Peyer's patch (tissue), 4 donors: ENCODE measurements around the gene NOL4L. TPM values are rescaled to one million over a fixed set of nuclear protein-coding genes. Genes with fewer than 3 reads are reported as not detected.

Experiments used
- DNase-seq, 3 donors: peaks; one replicate each; pipeline ENCODE4 v3.0.0-alpha.2; 2017 to 2019
- H3K27ac ChIP-seq, 4 donors: fragments of 200-600 bp; sonication (generic); one replicate each; pipeline ENCODE4 v1.5.1; 2016 to 2019
- H3K27me3 ChIP-seq, 2 donors: fragments of 200-600 bp; sonication (generic); one replicate each; pipeline ENCODE4 v1.5.1; 2019
- H3K36me3 ChIP-seq, 3 donors: fragments of 200-600 bp; sonication (generic); one replicate each; pipeline ENCODE4 v1.5.1; 2016 to 2019
- H3K4me1 ChIP-seq, 4 donors: fragments of 200-600 bp; sonication (generic); one replicate each; pipeline ENCODE4 v1.5.1; 2016 to 2019
- H3K4me3 ChIP-seq, 4 donors: fragments of 200-600 bp; sonication (generic); 1 replicate in 3 of 4; 2 replicates in 1 of 4; pipeline ENCODE4 v1.5.1; 2016 to 2019; ENCODE audit warnings: mild to moderate bottlenecking in 1 of 4
- H3K9me3 ChIP-seq, 4 donors: fragments of 200-600 bp; sonication (generic); one replicate each; pipeline ENCODE4 v1.5.1; 2016 to 2019; ENCODE audit warnings: mild to moderate bottlenecking in 1 of 4
- POLR2A ChIP-seq, 2 donors: fragments of 450-650 bp; IDR thresholded peaks; one replicate each; pipeline ENCODE4 v1.5.1; 2017; ENCODE audit warnings: antibody characterized with exemption in 2 of 2, mild to moderate bottlenecking in 2 of 2, moderate library complexity in 2 of 2
- total RNA-seq, 4 donors: library from RNA; depleted of rRNA; stranded (reverse); fragments of >200 nt; gene quantifications; one replicate each; pipeline ENCODE4 v1.1.0, GENCODE V29; 2016
- TF ChIP-seq, protein P1 (sequence below), 6 experiments: fragments of 450-650 bp in 4 of 6; fragments of 200-600 bp in 2 of 6; sonication (generic) in 1 of 6; IDR thresholded peaks; one replicate each; pipeline ENCODE4 v1.5.1; 2017 to 2019; ENCODE audit warnings: antibody characterized with exemption in 6 of 6, mild to moderate bottlenecking in 3 of 6, moderate library complexity in 1 of 6

NOL4L gene
- total RNA-seq, 4 donors from 2014 or later = 44.6 to 134 (median 109) TPM

DNA sequence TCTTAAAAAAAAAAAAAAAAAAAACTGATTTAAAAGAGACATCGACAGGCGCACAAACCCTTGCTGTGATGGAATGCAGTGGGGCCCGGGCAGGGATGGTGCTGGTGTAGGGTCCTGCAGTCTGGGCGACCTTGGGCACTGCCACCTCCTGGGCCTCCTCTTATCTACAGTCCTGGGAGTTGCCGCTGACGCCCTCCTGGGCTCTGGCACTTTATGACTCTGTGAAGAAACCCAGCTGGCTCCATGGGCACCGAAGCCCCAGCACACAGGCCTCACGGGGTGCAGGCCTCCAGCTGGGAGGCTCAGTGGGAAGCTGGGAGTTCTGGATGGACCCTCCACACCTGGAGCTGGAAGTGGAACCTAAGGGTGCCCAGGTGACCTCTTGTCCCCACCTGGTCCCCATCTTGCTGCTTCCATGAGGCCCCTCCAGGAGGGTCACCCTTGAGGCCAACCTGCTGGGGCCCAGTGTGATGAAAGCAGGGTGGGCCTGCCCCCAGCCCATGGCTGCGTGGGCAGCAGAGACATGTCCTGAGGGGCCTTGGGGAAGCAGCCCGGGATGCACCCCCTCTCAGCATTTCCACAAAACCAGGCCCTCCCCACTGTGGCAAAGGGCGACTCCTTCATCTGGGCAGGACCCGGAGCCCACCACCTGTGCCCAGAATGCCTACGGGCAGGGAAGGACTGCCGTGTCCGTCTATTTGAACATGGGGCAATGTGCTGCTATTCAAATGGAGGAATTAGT, 122.1 kb downstream of the NOL4L start:
- peak overlapping the region in 2 of 4 donors; percentile 22 to 24 for H3K4me3 ChIP-seq
- peaks cover 0 to 8% (median 0%) of the 10 kb centered on the region in 3 donors for H3K36me3 ChIP-seq
- H3K4me1 ChIP-seq = peaks cover 0 to 62% (median 19%) of the 10 kb centered on the region in 4 donors
- H3K27ac ChIP-seq = peak overlapping the region in 3 of 4 donors; percentile 79 to 92 (median 87)
- peak in 2 of 3 donors; percentile 86 to 88 for DNase-seq
- TF ChIP-seq, protein P1, sequence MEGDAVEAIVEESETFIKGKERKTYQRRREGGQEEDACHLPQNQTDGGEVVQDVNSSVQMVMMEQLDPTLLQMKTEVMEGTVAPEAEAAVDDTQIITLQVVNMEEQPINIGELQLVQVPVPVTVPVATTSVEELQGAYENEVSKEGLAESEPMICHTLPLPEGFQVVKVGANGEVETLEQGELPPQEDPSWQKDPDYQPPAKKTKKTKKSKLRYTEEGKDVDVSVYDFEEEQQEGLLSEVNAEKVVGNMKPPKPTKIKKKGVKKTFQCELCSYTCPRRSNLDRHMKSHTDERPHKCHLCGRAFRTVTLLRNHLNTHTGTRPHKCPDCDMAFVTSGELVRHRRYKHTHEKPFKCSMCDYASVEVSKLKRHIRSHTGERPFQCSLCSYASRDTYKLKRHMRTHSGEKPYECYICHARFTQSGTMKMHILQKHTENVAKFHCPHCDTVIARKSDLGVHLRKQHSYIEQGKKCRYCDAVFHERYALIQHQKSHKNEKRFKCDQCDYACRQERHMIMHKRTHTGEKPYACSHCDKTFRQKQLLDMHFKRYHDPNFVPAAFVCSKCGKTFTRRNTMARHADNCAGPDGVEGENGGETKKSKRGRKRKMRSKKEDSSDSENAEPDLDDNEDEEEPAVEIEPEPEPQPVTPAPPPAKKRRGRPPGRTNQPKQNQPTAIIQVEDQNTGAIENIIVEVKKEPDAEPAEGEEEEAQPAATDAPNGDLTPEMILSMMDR (IDR thresholded peaks at IDR 0.05) = peak in 3 of 6 experiments; percentile 24 to 44 (median 33)
- TF ChIP-seq POLR2A (IDR thresholded peaks at IDR 0.05) = peak in 1 of 2 donors; percentile 64
- no peaks in the 10 kb centered on the region for H3K9me3 ChIP-seq
- H3K27me3 ChIP-seq = no peaks in the 10 kb centered on the region

DNA sequence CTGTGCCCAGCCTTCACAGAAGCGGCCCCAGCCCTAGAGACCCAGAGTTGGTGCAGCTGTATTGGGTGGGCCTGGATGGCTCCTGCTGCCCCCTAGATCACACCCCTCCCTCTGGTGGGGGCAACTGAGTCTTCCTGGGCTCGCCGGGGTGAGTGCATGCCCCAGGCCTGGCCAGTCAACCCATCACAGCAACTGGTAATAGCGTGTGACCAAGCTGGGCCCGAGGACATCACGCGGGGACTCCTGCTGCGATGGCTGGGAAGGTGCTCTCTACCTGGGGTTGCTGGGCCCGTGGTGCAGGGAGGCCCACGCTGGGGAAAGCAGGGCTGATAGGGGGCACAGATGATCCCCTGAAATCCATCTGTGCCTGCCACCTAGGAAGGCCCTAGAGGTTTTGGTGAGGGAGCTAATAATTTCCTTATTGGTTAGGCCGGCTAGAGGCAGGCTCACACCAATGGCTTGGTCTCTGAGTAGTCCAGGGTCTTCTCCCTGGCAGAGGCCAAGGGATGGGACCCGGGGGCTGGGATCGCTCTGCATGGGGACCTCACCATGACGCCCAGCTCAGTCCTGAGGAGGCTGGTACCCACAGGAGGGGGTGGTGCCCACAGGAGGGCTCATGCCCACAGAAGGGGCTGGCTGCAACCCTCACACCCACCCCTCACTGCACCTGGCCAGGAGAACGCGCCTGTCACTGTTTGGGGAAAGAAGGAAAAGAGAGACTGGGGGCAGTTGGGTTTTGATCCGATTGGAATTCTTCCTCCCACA, 123.1 kb downstream of the NOL4L start:
- H3K27me3 ChIP-seq = no peaks in the 10 kb centered on the region
- H3K27ac ChIP-seq = peak overlapping the region in 2 of 4 donors; percentile 87 to 92
- no peak for TF ChIP-seq POLR2A (IDR thresholded peaks at IDR 0.05)
- peaks cover 0 to 8% (median 0%) of the 10 kb centered on the region in 3 donors for H3K36me3 ChIP-seq
- H3K4me3 ChIP-seq = no peak overlapping the region
- H3K9me3 ChIP-seq = no peaks in the 10 kb centered on the region
- DNase-seq = no peak
- peaks cover 7 to 62% (median 17%) of the 10 kb centered on the region in 4 donors for H3K4me1 ChIP-seq

DNA sequence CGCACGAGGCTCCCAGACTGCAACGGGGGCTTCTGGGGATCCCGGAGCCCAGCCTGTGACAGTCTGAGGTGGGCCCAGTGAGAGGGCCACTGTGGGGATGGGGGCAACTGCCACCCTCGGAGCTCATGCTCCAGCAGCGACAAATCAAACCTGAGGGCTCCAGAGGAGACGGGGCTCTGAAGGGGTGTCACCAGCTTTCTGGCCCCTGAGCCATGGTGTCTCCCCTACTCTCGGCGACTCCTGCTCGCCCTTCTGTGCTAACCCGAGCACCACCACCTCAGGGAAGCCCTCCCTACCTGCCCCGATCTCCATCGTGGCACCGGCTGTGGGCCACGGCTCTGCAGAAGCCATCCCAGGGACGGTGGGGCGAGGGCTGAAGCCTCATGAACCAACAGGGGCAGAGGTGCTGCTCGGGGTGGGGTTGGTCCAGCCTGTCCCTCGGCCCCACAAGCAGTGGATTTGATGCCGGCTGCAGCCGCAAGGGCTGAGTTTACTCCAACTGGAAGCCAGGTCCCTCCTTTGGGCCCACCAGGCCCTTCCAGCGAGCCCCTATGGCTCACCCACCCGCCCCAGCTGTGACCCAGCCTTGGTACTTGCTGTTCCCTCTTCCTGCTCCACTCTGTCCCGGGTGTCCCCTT, 124.3 kb downstream of the NOL4L start:
- Histone ChIP-seq H3K9me3 (no peaks in the 10 kb centered on the region), H3K27ac (no peak overlapping the region), H3K27me3 (no peaks in the 10 kb centered on the region), H3K4me3 (no peak overlapping the region), H3K4me1 (peaks cover 8 to 52% (median 10%) of the 10 kb centered on the region in 4 donors), H3K36me3 (peaks cover 0 to 12% (median 0%) of the 10 kb centered on the region in 3 donors)
- no peak for TF ChIP-seq POLR2A (IDR thresholded peaks at IDR 0.05)
- TF ChIP-seq, protein P1 (IDR thresholded peaks at IDR 0.05) = no peak
- no peak for DNase-seq

DNA sequence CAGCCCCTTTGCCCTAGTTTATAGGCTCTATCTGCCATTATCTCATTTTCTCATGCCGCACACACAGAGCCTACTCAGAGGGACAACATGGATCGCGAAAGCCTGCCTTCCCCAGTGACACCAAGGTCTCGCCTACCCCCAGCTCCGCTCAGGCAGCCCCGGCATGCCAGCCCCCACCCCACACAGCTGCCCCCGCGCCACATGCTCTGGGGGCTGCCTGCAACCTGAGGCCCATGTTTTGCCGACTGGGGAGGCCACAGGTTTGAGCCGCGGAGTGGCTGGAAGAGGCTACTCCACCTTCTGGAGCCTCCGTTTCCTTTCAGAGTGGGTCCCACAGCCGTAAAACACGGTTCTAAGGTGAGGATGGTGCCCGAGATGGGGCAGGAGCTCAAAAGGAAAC, 124.9 kb downstream of the NOL4L start:
- TF ChIP-seq, protein P1 (IDR thresholded peaks at IDR 0.05) = no peak
- TF ChIP-seq POLR2A (IDR thresholded peaks at IDR 0.05) = no peak
- no peaks in the 10 kb centered on the region for H3K27me3 ChIP-seq
- H3K36me3 ChIP-seq = peaks cover 0 to 17% (median 0%) of the 10 kb centered on the region in 3 donors
- H3K4me3 ChIP-seq = no peak overlapping the region
- no peak overlapping the region for H3K27ac ChIP-seq
- DNase-seq = no peak
- H3K9me3 ChIP-seq = no peaks in the 10 kb centered on the region
- peaks cover 6 to 46% (median 9%) of the 10 kb centered on the region in 4 donors for H3K4me1 ChIP-seq

DNA sequence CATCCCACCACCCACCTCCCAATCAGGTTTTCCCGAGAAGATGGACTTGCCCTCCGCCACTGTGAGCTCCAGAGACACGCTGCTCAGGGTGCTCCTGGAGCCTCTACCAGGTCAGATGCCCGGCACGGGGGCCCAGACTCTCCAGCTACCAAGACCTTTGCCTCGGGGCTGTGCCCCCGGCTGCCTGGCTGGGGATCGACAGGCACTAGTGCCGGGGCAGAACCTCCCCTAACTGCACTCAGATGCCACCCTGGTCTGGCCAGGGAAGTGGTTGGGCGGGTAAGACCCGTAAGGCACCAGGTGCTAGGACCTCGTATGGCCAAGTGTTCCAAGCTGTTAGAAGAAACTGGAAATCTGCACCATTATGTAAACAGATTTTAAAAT, 126.3 kb downstream of the NOL4L start:
- no peak overlapping the region for H3K4me3 ChIP-seq
- peaks cover 0 to 32% (median 4%) of the 10 kb centered on the region in 4 donors for H3K4me1 ChIP-seq
- H3K27me3 ChIP-seq = no peaks in the 10 kb centered on the region
- no peaks in the 10 kb centered on the region for H3K9me3 ChIP-seq
- TF ChIP-seq POLR2A (IDR thresholded peaks at IDR 0.05) = no peak
- TF ChIP-seq, protein P1 (IDR thresholded peaks at IDR 0.05) = no peak
- peaks cover 0 to 30% (median 0%) of the 10 kb centered on the region in 3 donors for H3K36me3 ChIP-seq
- DNase-seq = no peak
- no peak overlapping the region for H3K27ac ChIP-seq
